Measurements from ENCODE around the gene AHCYL2.
A peak's percentile ranks its signal among the peaks of the same experiment; 100 is the strongest.

Gene AHCYL2

GRCh38 chr7:129266181-129266580 lies 41.4 kb downstream of the AHCYL2 start:
- POLR2A ChIA-PET, result no interaction called here
- CTCF ChIA-PET, result interaction anchor here (1.0 kb wide), 1 partner anchor 56 kb away, joined by 4 read pairs; no protein-coding TSS in a partner anchor
- no peak for DNase-seq (ENCODE audit: extremely low spot score)
- TF ChIP-seq CTCF (IDR thresholded peaks at IDR 0.05; ENCODE audit: control extremely low read depth, extremely low read depth, low read depth, missing control alignments), result no peak

- no peak for DNase-seq (ENCODE audit: extremely low spot score)
- CTCF ChIA-PET, result interaction anchor here (0.9 to 6.6 kb wide), 9 partner anchors 9 to 193 kb away, joined by 3 to 114 read pairs (median 12); no protein-coding TSS in a partner anchor
- POLR2A ChIA-PET, result no interaction called here
- no peak for TF ChIP-seq CTCF (IDR thresholded peaks at IDR 0.05; ENCODE audit: control extremely low read depth, extremely low read depth, low read depth, missing control alignments)
Measured at GRCh38 chr7:129270077-129270476, 45.2 kb downstream of the AHCYL2 start.

GRCh38 chr7:129271500-129272355 lies 46.9 kb downstream of the AHCYL2 start:
- TF ChIP-seq CTCF (IDR thresholded peaks at IDR 0.05; ENCODE audit: control extremely low read depth, extremely low read depth, low read depth, missing control alignments), result peak; percentile 55
- CTCF ChIA-PET, result interaction anchor here (0.8 to 6.6 kb wide), 26 partner anchors 11 to 375 kb away, joined by 3 to 114 read pairs (median 4); partner anchors contain the start of gene AHCYL2
- DNase-seq (ENCODE audit: extremely low spot score), result peak; percentile 59
- POLR2A ChIA-PET, result no interaction called here

- DNase-seq (ENCODE audit: extremely low spot score), result no peak
- ChIA-PET POLR2A (no interaction called here), CTCF (interaction anchor here (1.0 to 1.7 kb wide), 6 partner anchors 11 to 64 kb away, joined by 3 to 12 read pairs (median 4); no protein-coding TSS in a partner anchor)
- TF ChIP-seq CTCF (IDR thresholded peaks at IDR 0.05; ENCODE audit: control extremely low read depth, extremely low read depth, low read depth, missing control alignments), result no peak
Measured at GRCh38 chr7:129273936-129274335, 49.1 kb downstream of the AHCYL2 start.

GRCh38 chr7:129277629-129278028 lies 52.8 kb downstream of the AHCYL2 start:
- no peak for TF ChIP-seq CTCF (IDR thresholded peaks at IDR 0.05; ENCODE audit: control extremely low read depth, extremely low read depth, low read depth, missing control alignments)
- ChIA-PET POLR2A (no interaction called here), CTCF (interaction anchor here (1.4 kb wide), 1 partner anchor 24 kb away, joined by 3 read pairs; no protein-coding TSS in a partner anchor)
- DNase-seq (ENCODE audit: extremely low spot score), result no peak

- ChIA-PET POLR2A (no interaction called here), CTCF (interaction anchor here (0.8 to 1.5 kb wide), 4 partner anchors 15 to 69 kb away, joined by 3 to 7 read pairs (median 3); no protein-coding TSS in a partner anchor)
- no peak for DNase-seq (ENCODE audit: extremely low spot score)
- TF ChIP-seq CTCF (IDR thresholded peaks at IDR 0.05; ENCODE audit: control extremely low read depth, extremely low read depth, low read depth, missing control alignments), result no peak
Measured at GRCh38 chr7:129278688-129279087, 53.9 kb downstream of the AHCYL2 start.

All from GM10248 (cell line).